Right atrium auricular region (tissue), 2 donors: ENCODE measurements around the gene ARSJ. TPM values are rescaled to one million over a fixed set of nuclear protein-coding genes. Genes with fewer than 3 reads are reported as not detected.

ENCODE experiments used
- DNase-seq: peaks from one replicate; pipeline ENCODE4 v3.0.0-alpha.2; 2019; ENCODE audit warnings: low spot score
- H3K27ac ChIP-seq, 2 donors: fragments of 200-600 bp; sonication (generic); 1 replicate in 1 of 2; 2 replicates in 1 of 2; pipeline ENCODE4 v1.5.1; 2016 to 2019
- H3K27me3 ChIP-seq, 2 donors: fragments of 200-600 bp; sonication (generic); one replicate each; pipeline versions ENCODE4 v1.5.1 to v1.6.0; 2017 to 2019
- H3K36me3 ChIP-seq: fragments of 200-600 bp; sonication (generic); one replicate; pipeline ENCODE4 v1.5.1; 2016
- H3K4me1 ChIP-seq, 2 donors: fragments of 200-600 bp; sonication (generic); one replicate each; pipeline versions ENCODE4 v1.5.1 to v1.6.0; 2017 to 2019
- H3K4me3 ChIP-seq, 2 donors: fragments of 200-600 bp; sonication (generic); 1 replicate in 1 of 2; 2 replicates in 1 of 2; pipeline ENCODE4 v1.5.1; 2017 to 2019; ENCODE audit warnings: mild to moderate bottlenecking in 1 of 2, moderate library complexity in 1 of 2
- H3K9me3 ChIP-seq, 2 donors: fragments of 200-600 bp; sonication (generic); one replicate each; pipeline ENCODE4 v1.5.1; 2019
- CTCF ChIP-seq, 2 donors: fragments of 200-600 bp; sonication (generic); IDR thresholded peaks; one replicate each; pipeline ENCODE4 v1.5.1; 2019; ENCODE audit warnings: antibody characterized with exemption in 2 of 2
- total RNA-seq, 2 donors: library from RNA; depleted of rRNA; stranded (reverse); fragments of >200 nt; gene quantifications; one replicate each; pipeline ENCODE4 v1.1.0, GENCODE V29; 2016

The ARSJ gene
- total RNA-seq, 2 donors from 2014 or later, result 3.8 to 5.6 TPM

DNA sequence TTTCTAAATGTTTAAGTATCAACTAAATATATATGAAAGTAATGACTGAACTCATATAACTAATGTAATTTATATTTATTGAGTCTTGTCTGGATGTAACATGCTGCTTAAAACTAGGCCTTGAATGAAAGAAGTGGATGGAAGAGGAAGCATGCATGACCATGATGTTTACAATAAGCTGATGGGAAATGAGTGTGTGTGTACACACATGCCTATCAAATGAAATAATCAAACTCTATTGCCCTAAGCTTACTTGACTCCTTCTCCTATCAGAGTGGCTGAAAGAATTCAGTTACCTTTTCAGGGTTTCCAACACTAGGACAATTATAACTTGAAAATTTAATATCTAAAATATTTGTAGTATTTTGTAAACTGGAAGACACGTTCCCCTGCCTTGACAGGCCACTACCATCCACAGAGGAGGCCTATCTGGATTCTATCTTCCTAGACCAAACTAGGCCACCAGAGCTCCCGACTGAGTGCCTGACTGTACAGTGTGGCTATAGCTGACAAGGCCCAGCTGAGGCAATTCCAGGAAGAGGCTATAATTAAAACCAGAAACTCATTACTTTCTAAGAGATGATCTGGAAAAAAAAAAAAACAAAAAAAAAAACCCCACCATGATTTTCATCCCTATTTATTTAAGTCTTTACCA, 7.6 kb downstream of the ARSJ start:
- Histone ChIP-seq H3K36me3 (no peaks in the 10 kb centered on the region), H3K9me3 (no peaks in the 10 kb centered on the region), H3K27me3 (no peaks in the 10 kb centered on the region), H3K4me1 (peaks cover 0 to 11% of the 10 kb centered on the region in 2 donors), H3K4me3 (no peak overlapping the region), H3K27ac (no peak overlapping the region)
- no peak for DNase-seq
- TF ChIP-seq CTCF (IDR thresholded peaks at IDR 0.05), result no peak

- no peak for TF ChIP-seq CTCF (IDR thresholded peaks at IDR 0.05)
- Histone ChIP-seq H3K27ac (no peak overlapping the region), H3K27me3 (no peaks in the 10 kb centered on the region), H3K9me3 (no peaks in the 10 kb centered on the region), H3K36me3 (no peaks in the 10 kb centered on the region), H3K4me1 (no peaks in the 10 kb centered on the region), H3K4me3 (no peak overlapping the region)
- DNase-seq, result no peak
Measured at GRCh38 chr4:113969709-113970334, 9.6 kb downstream of the ARSJ start.

DNA sequence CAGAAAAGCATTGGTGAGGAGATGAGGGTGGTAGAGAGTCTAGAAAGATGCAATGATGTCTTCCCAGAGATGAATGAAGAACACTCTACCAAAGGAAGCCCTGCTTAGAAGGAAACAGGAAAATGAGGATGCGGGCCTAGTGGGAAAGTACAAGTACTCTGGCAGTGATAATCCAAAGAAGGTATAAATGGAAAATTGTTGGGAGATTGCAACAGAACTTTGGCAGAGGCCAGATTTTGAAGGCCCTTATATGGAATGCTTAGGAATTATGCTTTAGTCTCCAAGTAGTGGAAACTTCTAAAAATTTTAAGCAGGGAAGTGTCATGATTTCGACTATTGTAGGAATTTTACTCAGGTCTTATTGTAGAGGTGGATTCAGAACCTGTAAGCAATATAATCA, 11.0 kb downstream of the ARSJ start:
- Histone ChIP-seq H3K9me3 (no peaks in the 10 kb centered on the region), H3K4me3 (no peak overlapping the region), H3K27me3 (no peaks in the 10 kb centered on the region), H3K36me3 (no peaks in the 10 kb centered on the region), H3K27ac (no peak overlapping the region), H3K4me1 (no peaks in the 10 kb centered on the region)
- no peak for DNase-seq
- TF ChIP-seq CTCF (IDR thresholded peaks at IDR 0.05), result no peak

DNA sequence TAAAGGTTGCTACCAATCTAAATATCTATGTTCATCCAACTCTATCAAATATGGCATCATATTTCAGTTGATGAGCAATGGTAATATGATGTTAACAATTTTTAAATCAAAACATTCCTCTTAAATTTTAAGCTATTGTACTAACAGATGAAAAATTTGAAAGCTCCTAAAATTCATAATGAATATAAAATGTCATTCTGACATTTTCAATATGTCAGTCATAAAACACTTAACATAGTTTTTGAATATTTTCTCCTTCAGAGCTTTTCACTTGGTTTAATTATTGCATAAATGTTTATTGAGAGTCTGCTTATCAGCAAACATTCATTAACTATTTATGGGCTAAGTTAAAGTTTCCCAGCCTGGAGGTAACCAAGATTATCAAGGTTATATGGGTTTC, 11.8 kb downstream of the ARSJ start:
- DNase-seq, result no peak
- Histone ChIP-seq H3K4me1 (no peaks in the 10 kb centered on the region), H3K9me3 (no peaks in the 10 kb centered on the region), H3K27ac (no peak overlapping the region), H3K27me3 (no peaks in the 10 kb centered on the region), H3K36me3 (no peaks in the 10 kb centered on the region), H3K4me3 (no peak overlapping the region)
- no peak for TF ChIP-seq CTCF (IDR thresholded peaks at IDR 0.05)

DNA sequence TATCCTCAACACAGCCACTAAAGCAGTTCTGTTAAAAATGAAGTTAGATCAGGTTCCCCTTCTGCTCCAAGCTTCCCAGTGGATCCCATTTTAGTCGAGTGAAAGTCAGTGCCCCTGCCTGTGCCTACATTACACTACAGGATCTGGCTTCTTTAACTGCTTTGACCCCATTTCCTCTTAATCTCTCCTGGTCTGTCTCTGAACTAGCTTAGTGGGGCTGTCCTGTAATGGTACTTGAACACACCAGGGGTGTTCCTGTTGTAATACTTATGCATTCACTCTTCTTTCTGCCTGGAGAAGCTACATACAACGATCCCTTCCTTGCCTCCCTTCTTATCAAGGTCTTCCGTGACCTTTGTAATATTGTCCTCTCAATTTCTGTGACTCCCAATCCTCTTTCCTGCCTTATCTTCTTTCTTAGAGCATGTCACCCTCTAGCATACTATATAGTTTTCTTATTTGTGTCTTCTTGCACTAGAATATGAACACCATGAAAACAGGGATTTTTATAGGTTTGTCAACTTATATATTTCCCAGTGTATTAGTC, 16.7 kb downstream of the ARSJ start:
- Histone ChIP-seq H3K27me3 (no peaks in the 10 kb centered on the region), H3K4me3 (no peak overlapping the region), H3K36me3 (no peaks in the 10 kb centered on the region), H3K4me1 (peaks cover 0 to 7% of the 10 kb centered on the region in 2 donors), H3K9me3 (no peaks in the 10 kb centered on the region), H3K27ac (no peak overlapping the region)
- DNase-seq, result no peak
- TF ChIP-seq CTCF (IDR thresholded peaks at IDR 0.05), result no peak
